ENCODE results near the gene HTR3E. TPM values are rescaled to one million over a fixed set of nuclear protein-coding genes. Genes with fewer than 3 reads are reported as not detected.

Gene HTR3E
- total and polyA plus RNA-seq, 2 of the 13 experiments (the other 11 are each of a cell fraction or from before 2014, with no cell fraction given), result not detected

- Histone ChIP-seq H3K4me3 (replicated peaks in 1 of 3; ENCODE audit: insufficient read depth in 1 of 3, low read depth in 2 of 3, low read length in 3 of 3) (no peak overlapping the region), H3K79me2 (ENCODE audit: insufficient read depth, low read length) (peaks cover 28% of the 10 kb centered on the region), H3K9ac (ENCODE audit: insufficient read depth, low read depth, low read length) (no peak overlapping the region), H3K36me3 (replicated peaks in 1 of 2; ENCODE audit: control insufficient read depth in 1 of 2, insufficient read depth in 2 of 2, low read length in 2 of 2) (peaks cover 28 to 62% of the 10 kb centered on the region in 2 experiments), H2AFZ (ENCODE audit: low read length) (no peak overlapping the region), H3K4me2 (ENCODE audit: low read depth, low read length) (no peak overlapping the region), H3K27ac (ENCODE audit: extremely low read length, insufficient read depth, low read length) (no peak overlapping the region), H3K27me3 (ENCODE audit: control insufficient read depth in 1 of 2, insufficient read depth in 2 of 2, low read length in 2 of 2) (no peaks in the 10 kb centered on the region; a peak in 1 of 5 replicates), H4K20me1 (ENCODE audit: insufficient read depth, low read length) (no peaks in the 10 kb centered on the region), H3K9me3 (ENCODE audit: low read length) (no peaks in the 10 kb centered on the region), H3K4me1 (ENCODE audit: insufficient read depth, low read length) (peaks cover 17% of the 10 kb centered on the region)
- DNase-seq (ENCODE audit: low spot score) (no peak), ATAC-seq (no peak), FAIRE-seq (no peak)
- WGBS (ENCODE audit: low lambda C conversion rate), result 97% methylated on average over 3 of the region's 10 CpGs
- TF ChIP-seq HOXD1 (CRISPR knock-in tag; IDR thresholded peaks at IDR 0.05), result no peak
- no peak for TF ChIP-seq HOMEZ (CRISPR knock-in tag; IDR thresholded peaks at IDR 0.05; ENCODE audit: low read depth)
- TF ChIP-seq SIN3B (IDR thresholded peaks at IDR 0.05; ENCODE audit: low read length), result no peak
- TF ChIP-seq YEATS2 (CRISPR knock-in tag; IDR thresholded peaks at IDR 0.05; ENCODE audit: borderline replicate concordance), result no peak
- no peak for TF ChIP-seq POLR2AphosphoS2 (IDR thresholded peaks at IDR 0.05; ENCODE audit: low read depth, low read length)
- TF ChIP-seq CREBL2 (CRISPR knock-in tag; IDR thresholded peaks at IDR 0.05; ENCODE audit: borderline replicate concordance), result no peak
- TF ChIP-seq TRAFD1 (CRISPR knock-in tag; IDR thresholded peaks at IDR 0.05; ENCODE audit: borderline replicate concordance), result no peak
- no peak for TF ChIP-seq ZNF510 (CRISPR knock-in tag; IDR thresholded peaks at IDR 0.05; ENCODE audit: low read depth)
- no peak for TF ChIP-seq ARNT2 (CRISPR knock-in tag; IDR thresholded peaks at IDR 0.05; ENCODE audit: low read depth)
- BruUV-seq (replicated peaks), result no TSS peak
- intact Hi-C loops (cut with micrococcal nuclease; ENCODE audit: unreplicated experiment), result no loop called here
- in situ Hi-C loops (cut with HindIII; ENCODE audit: extremely low pct_ligation_motif_present, low pct_unique_long_range_greater_than_20kb), result loop anchor here (25.0 kb wide), 1 partner anchor 253 kb away; the partner anchor contains the start of gene PARL
- CTCF ChIA-PET (ENCODE audit: low intra/inter-chr PET ratio, low total read pairs), result no interaction called here
- POLR2A ChIA-PET, result no interaction called here
Observed at GRCh38 chr3:184140436-184140835, 43.6 kb downstream of the HTR3E start.

Measured in HepG2 (cell line).